H9 (cell line): ENCODE results near the gene AGT. TPM values are rescaled to one million over a fixed set of nuclear protein-coding genes. Genes with fewer than 3 reads are reported as not detected.

Experiments used
- DNase-seq: peaks from one replicate; pipeline ENCODE4 v3.0.0-alpha.2; 2017
- H2AFZ ChIP-seq: one replicate; pipeline ENCODE4 v1.6.1; 2013; ENCODE audit warnings: mild to moderate bottlenecking, low read length, control low read depth, moderate library complexity
- H2AK5ac ChIP-seq: 2 replicates; pipeline ENCODE4 v1.6.1; 2013; ENCODE audit warnings: low read length, control low read depth, mixed read lengths; ENCODE audit not compliant: insufficient read length
- H2BK120ac ChIP-seq: one replicate; pipeline ENCODE4 v1.6.1; 2013; ENCODE audit warnings: low read depth, mild to moderate bottlenecking, low read length, control low read depth, inconsistent platforms; ENCODE audit not compliant: poor library complexity, severe bottlenecking
- H2BK12ac ChIP-seq: 2 replicates; pipeline ENCODE4 v1.6.1; 2013; ENCODE audit warnings: low read length, control low read depth, mixed read lengths, low read depth; ENCODE audit not compliant: insufficient read length
- H2BK15ac ChIP-seq: 2 replicates; pipeline ENCODE4 v1.6.1; 2013; ENCODE audit warnings: low read depth, low read length, control low read depth
- H2BK20ac ChIP-seq: one replicate; pipeline ENCODE4 v1.6.1; 2013; ENCODE audit warnings: low read depth, mild to moderate bottlenecking, low read length, control low read depth, inconsistent platforms; ENCODE audit not compliant: poor library complexity, severe bottlenecking
- H2BK5ac ChIP-seq: 2 replicates; pipeline ENCODE4 v1.6.1; 2013; ENCODE audit warnings: low read length, control low read depth, mixed read lengths; ENCODE audit not compliant: insufficient read length
- H3K14ac ChIP-seq: 2 replicates; pipeline ENCODE4 v1.6.1; 2013; ENCODE audit warnings: low read length, control low read depth; ENCODE audit not compliant: insufficient read depth
- H3K18ac ChIP-seq: 2 replicates; pipeline ENCODE4 v1.6.1; 2013; ENCODE audit warnings: low read depth, mild to moderate bottlenecking, mixed read lengths, low read length, control low read depth; ENCODE audit not compliant: insufficient read length
- H3K23ac ChIP-seq: 2 replicates; pipeline ENCODE4 v1.6.1; 2013; ENCODE audit warnings: low read length, control low read depth, mixed read lengths, low read depth; ENCODE audit not compliant: insufficient read length
- H3K23me2 ChIP-seq: 2 replicates; pipeline ENCODE4 v1.6.1; 2013; ENCODE audit warnings: low read depth, mild to moderate bottlenecking, mixed read lengths, low read length, control low read depth; ENCODE audit not compliant: insufficient read length, poor library complexity, severe bottlenecking
- H3K27ac ChIP-seq: 2 replicates; pipeline ENCODE4 v1.5.1; 2013; ENCODE audit warnings: low read length, control low read depth, mixed read lengths, low read depth; ENCODE audit not compliant: insufficient read length
- H3K27me3 ChIP-seq: 2 replicates; pipeline ENCODE4 v1.6.1; 2013; ENCODE audit warnings: low read length, control low read depth, inconsistent platforms; ENCODE audit not compliant: insufficient read depth
- H3K4ac ChIP-seq: 2 replicates; pipeline ENCODE4 v1.6.1; 2013; ENCODE audit warnings: low read depth, mild to moderate bottlenecking, control low read depth, inconsistent platforms, low read length, moderate library complexity
- H3K4me1 ChIP-seq: 2 replicates; pipeline ENCODE4 v1.6.1; 2013; ENCODE audit warnings: low read length, control low read depth, inconsistent platforms; ENCODE audit not compliant: insufficient read depth
- H3K4me2 ChIP-seq: 2 replicates; pipeline ENCODE4 v1.6.1; 2013; ENCODE audit warnings: low read length, control low read depth, mixed read lengths; ENCODE audit not compliant: insufficient read length, insufficient read depth
- H3K56ac ChIP-seq: 2 replicates; pipeline ENCODE4 v1.6.1; 2013; ENCODE audit warnings: low read depth, mild to moderate bottlenecking, mixed read lengths, low read length, control low read depth; ENCODE audit not compliant: insufficient read length
- H3K79me1 ChIP-seq: 2 replicates; pipeline ENCODE4 v1.6.1; 2013; ENCODE audit warnings: low read depth, mild to moderate bottlenecking, moderate library complexity, low read length, control low read depth, inconsistent platforms; ENCODE audit not compliant: insufficient read depth, poor library complexity, severe bottlenecking
- H3K79me2 ChIP-seq: 2 replicates; pipeline ENCODE4 v1.6.1; 2013; ENCODE audit warnings: low read length, control low read depth, inconsistent platforms; ENCODE audit not compliant: insufficient read depth
- H3K9ac ChIP-seq: 2 replicates; pipeline ENCODE4 v1.6.1; 2013; ENCODE audit warnings: low read length, control low read depth, mixed read lengths; ENCODE audit not compliant: insufficient read length; ENCODE audit errors: extremely low read depth
- H3K9me3 ChIP-seq: one replicate; pipeline ENCODE4 v1.6.1; 2013; ENCODE audit warnings: low read depth, low read length, inconsistent platforms; ENCODE audit not compliant: control insufficient read depth
- H3T11ph ChIP-seq: one replicate; pipeline ENCODE4 v1.6.1; 2013; ENCODE audit warnings: mild to moderate bottlenecking, low read length, control low read depth, inconsistent platforms
- H4K20me1 ChIP-seq: one replicate; pipeline ENCODE4 v1.6.1; 2013; ENCODE audit not compliant: control insufficient read depth, insufficient read length, insufficient read depth
- H4K5ac ChIP-seq: 2 replicates; pipeline ENCODE4 v1.6.1; 2013; ENCODE audit warnings: low read depth, mild to moderate bottlenecking, mixed read lengths, low read length, control low read depth; ENCODE audit not compliant: insufficient read length
- H4K8ac ChIP-seq: replicated peaks from 2 replicates; pipeline ENCODE4 v1.6.1; 2013; ENCODE audit warnings: low read length, control low read depth, mixed read lengths, low read depth; ENCODE audit not compliant: insufficient read length
- H4K91ac ChIP-seq: 2 replicates; pipeline ENCODE4 v1.6.1; 2013; ENCODE audit warnings: low read depth, mild to moderate bottlenecking, moderate library complexity, mixed read lengths, low read length, control low read depth; ENCODE audit not compliant: insufficient read length
- H3K27ac Mint-ChIP-seq, 3 experiments: 2 replicates in 2 of 3; 3 replicates in 1 of 3; pipeline ENCODE4 v1.8.0; 2020 to 2021; ENCODE audit warnings: mixed read lengths in 3 of 3, mild to moderate bottlenecking in 1 of 3, moderate library complexity in 1 of 3
- H3K27me3 Mint-ChIP-seq: 2 replicates; pipeline ENCODE4 v1.8.0; 2021; ENCODE audit warnings: low read depth, mild to moderate bottlenecking, moderate library complexity, mixed read lengths
- H3K36me3 Mint-ChIP-seq, 3 experiments: 2 replicates in 2 of 3; 3 replicates in 1 of 3; pipeline ENCODE4 v1.8.0; 2020 to 2021; ENCODE audit warnings: low read depth in 3 of 3, mixed read lengths in 3 of 3; ENCODE audit not compliant: insufficient read depth in 1 of 3
- H3K4me1 Mint-ChIP-seq, 2 experiments: 2 replicates each; pipeline ENCODE4 v1.8.0; 2020; ENCODE audit warnings: mixed read lengths in 2 of 2
- H3K4me3 Mint-ChIP-seq, 2 experiments: 2 replicates in 1 of 2; 3 replicates in 1 of 2; pipeline ENCODE4 v1.8.0; 2020 to 2021; ENCODE audit warnings: mild to moderate bottlenecking in 2 of 2, mixed read lengths in 2 of 2, moderate library complexity in 1 of 2
- H3K9me3 Mint-ChIP-seq, 2 experiments: 2 replicates in 1 of 2; 3 replicates in 1 of 2; pipeline ENCODE4 v1.8.0; 2020; ENCODE audit warnings: mild to moderate bottlenecking in 2 of 2, mixed read lengths in 2 of 2, moderate library complexity in 1 of 2
- CTCF ChIP-seq: fragments of 200-600 bp; sonication (generic); conservative IDR thresholded peaks from 3 replicates; pipeline ENCODE4 v1.8.0; 2021; ENCODE audit warnings: antibody characterized with exemption, mild to moderate bottlenecking
- WGBS: extraction: QIAGEN DNeasy Blood & Tissue Kit; methylation state at CpG from one replicate; pipeline ENCODE4 v1.1.7; 2013; ENCODE audit warnings: missing lambda C conversion rate, low lambda C conversion rate, mixed read lengths; ENCODE audit not compliant: insufficient read length; ENCODE audit errors: extremely low coverage; 5-methylcytosine and 5-hydroxymethylcytosine counted together
- total RNA-seq: library from RNA; stranded (reverse); gene quantifications from 2 replicates; pipeline ENCODE4 v1.2.1, GENCODE V29; 2021

Gene AGT
- total RNA-seq, 1 experiment from 2014 or later, result not detected

GRCh38 chr1:230749635-230750034 is 35.7 kb upstream of the AGT start:
- H3K14ac ChIP-seq, result no peak overlapping the region
- Mint-ChIP-seq H3K9me3 (no peaks in the 10 kb centered on the region), H3K4me1 (peaks cover 54 to 66% of the 10 kb centered on the region in 2 experiments), H3K36me3 (no peaks in the 10 kb centered on the region), H3K27me3 (peaks cover 11% of the 10 kb centered on the region), H3K27ac (no peak overlapping the region), H3K4me3 (no peak overlapping the region)
- no peak overlapping the region for H4K5ac ChIP-seq
- no peak overlapping the region for H4K91ac ChIP-seq
- H3K27ac ChIP-seq, result no peak overlapping the region
- no peaks in the 10 kb centered on the region for H4K20me1 ChIP-seq
- no peak for DNase-seq
- H3K79me2 ChIP-seq, result no peaks in the 10 kb centered on the region
- H3K23ac ChIP-seq, result no peak overlapping the region
- H4K8ac ChIP-seq, result no peak overlapping the region
- H2BK12ac ChIP-seq, result no peak overlapping the region
- H3T11ph ChIP-seq, result no peak overlapping the region
- H3K9me3 ChIP-seq, result no peaks in the 10 kb centered on the region
- no peak overlapping the region for H2AFZ ChIP-seq
- no peak for TF ChIP-seq CTCF
- H2BK120ac ChIP-seq, result no peak overlapping the region
- H3K4ac ChIP-seq, result no peak overlapping the region
- no peak overlapping the region for H3K18ac ChIP-seq
- H3K4me1 ChIP-seq, result peaks cover 4% of the 10 kb centered on the region; the same call in 1 of the 2 replicates
- H2AK5ac ChIP-seq, result no peak overlapping the region
- H3K9ac ChIP-seq, result no peak overlapping the region
- H3K4me2 ChIP-seq, result no peak overlapping the region
- no peak overlapping the region for H2BK20ac ChIP-seq
- no peak overlapping the region for H2BK15ac ChIP-seq
- no CpG with 5 or more reads among the region's 3 CpGs for WGBS
- no peaks in the 10 kb centered on the region for H3K23me2 ChIP-seq
- H2BK5ac ChIP-seq, result no peak overlapping the region
- H3K56ac ChIP-seq, result no peak overlapping the region
- H3K27me3 ChIP-seq, result no peaks in the 10 kb centered on the region
- no peaks in the 10 kb centered on the region for H3K79me1 ChIP-seq
